HFFc6 (cell line): ENCODE data around the gene UBQLN1. TPM values are rescaled to one million over a fixed set of nuclear protein-coding genes. Genes with fewer than 3 reads are reported as not detected.
"Not testable (repeated sequence)": the region's sequence is repeated elsewhere in the genome, so short reads cannot be mapped to it uniquely, and the experiment has no call there.

Experiments
- DNase-seq: peaks from one replicate; pipeline ENCODE4 v3.0.0-alpha.2; 2018
- H3K27ac Mint-ChIP-seq: 2 replicates; pipeline ENCODE4 v1.8.0; 2020; ENCODE audit warnings: mild to moderate bottlenecking, mixed read lengths
- H3K27me3 Mint-ChIP-seq: 2 replicates; pipeline ENCODE4 v1.8.0; 2021; ENCODE audit warnings: mild to moderate bottlenecking, moderate library complexity, mixed read lengths; ENCODE audit not compliant: insufficient read depth
- H3K36me3 Mint-ChIP-seq: 2 replicates; pipeline ENCODE4 v1.8.0; 2021; ENCODE audit warnings: low read depth, mixed read lengths
- H3K4me1 Mint-ChIP-seq: 2 replicates; pipeline ENCODE4 v1.8.0; 2020; ENCODE audit warnings: low read depth, mixed read lengths
- H3K4me3 Mint-ChIP-seq: 2 replicates; pipeline ENCODE4 v1.8.0; 2020; ENCODE audit warnings: mild to moderate bottlenecking, moderate library complexity, mixed read lengths
- H3K9me3 Mint-ChIP-seq: 2 replicates; pipeline ENCODE4 v1.8.0; 2020; ENCODE audit warnings: mild to moderate bottlenecking, mixed read lengths
- CTCF ChIP-seq: fragments of 200-600 bp; sonication (generic); IDR thresholded peaks from 2 replicates; pipeline ENCODE4 v1.5.0; 2021; ENCODE audit warnings: antibody characterized with exemption, mild to moderate bottlenecking
- long read RNA-seq: library from polyadenylated mRNA; unstranded; transcript quantifications from one replicate; pipeline ENCODE4 v2.0.0, GENCODE V29; 2019
- total RNA-seq, 6 experiments: library from RNA; stranded (reverse); fragmentation: NEBNext Ultra II Directional; extraction: Animal tissue kit (Norgen Biotek cat#: 25700); gene quantifications; 2 replicates in 1 of 6; 3 replicates in 5 of 6; pipeline ENCODE4 v1.2.3, GENCODE V29; 2021

Gene UBQLN1
- 100 to 1,000 TPM; 107 to 138 (median 126) TPM for total RNA-seq
- long read RNA-seq, full-length matches to known transcripts, result 50 of 58 reads
- long read RNA-seq, partial matches to known transcripts, result 1 of 58 reads
- long read RNA-seq, other reads (novel, unspliced or antisense), result 7 of 58 reads

DNA sequence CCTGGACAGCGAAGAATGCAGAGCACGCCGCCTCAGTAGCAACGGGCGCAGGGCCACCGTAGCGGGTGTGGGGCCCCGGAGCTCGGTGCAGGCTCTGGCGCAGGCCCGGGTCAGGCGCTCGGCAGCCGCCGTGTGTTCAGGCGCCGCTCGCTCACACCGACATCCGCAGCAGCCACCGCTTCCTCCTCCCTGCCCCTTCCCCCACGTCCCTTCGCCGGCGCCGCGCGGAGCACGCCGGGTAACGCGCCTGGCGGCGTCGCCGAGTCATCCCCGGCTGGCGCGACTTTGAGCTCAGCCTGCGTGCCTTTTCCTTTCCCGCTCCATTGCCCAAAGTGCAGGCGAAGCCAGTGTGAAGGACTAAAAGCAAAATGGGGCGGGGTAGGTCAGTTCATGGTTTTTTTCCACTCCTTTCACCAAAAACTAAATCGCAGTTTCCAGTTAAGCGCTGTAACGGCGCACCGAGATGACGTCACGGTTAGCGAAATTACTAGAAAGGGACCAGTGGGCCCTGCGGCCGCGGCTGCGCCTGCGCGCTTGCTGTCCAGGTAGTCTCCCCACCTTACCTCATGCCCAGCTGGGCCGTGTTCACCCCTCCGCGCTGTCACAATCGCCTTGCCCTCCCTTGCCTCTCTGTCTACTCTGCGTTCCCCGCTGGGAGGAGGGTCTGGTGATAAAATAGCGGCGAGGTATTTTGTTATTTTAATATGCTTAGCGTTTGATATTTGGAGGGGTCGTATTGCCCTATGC lies at the start of gene UBQLN1:
Gene UBQLN1 (minus strand): TSS at position 191 of the 747 bp plus-strand sequence. CDS start 279 bp downstream, outside the sequence.
- Mint-ChIP-seq H3K27ac (peak within 1 kb of the TSS; percentile 100), H3K4me3 (peak within 1 kb of the TSS; percentile 94), H3K27me3 (peaks cover 5% of the 10 kb centered on the region), H3K4me1 (peaks cover 40% of the 10 kb centered on the region), H3K9me3 (no peaks in the 10 kb centered on the region), H3K36me3 (peaks cover 24% of the 10 kb centered on the region)
- no peak for TF ChIP-seq CTCF
- DNase-seq, result peak; percentile 83

- H3K4me1 Mint-ChIP-seq, result no peaks in the 10 kb centered on the region
- no peak for DNase-seq
- no peaks in the 10 kb centered on the region for H3K36me3 Mint-ChIP-seq
- H3K9me3 Mint-ChIP-seq, result no peaks in the 10 kb centered on the region
- peaks cover 3% of the 10 kb centered on the region; the same call in 1 of the 2 replicates for H3K27me3 Mint-ChIP-seq
- no peak for TF ChIP-seq CTCF
- no peak overlapping the region for H3K27ac Mint-ChIP-seq
- H3K4me3 Mint-ChIP-seq, result no peak overlapping the region
Measured at GRCh38 chr9:83754383-83754977, 46.7 kb upstream of the UBQLN1 start.

GRCh38 chr9:83749706-83750105 lies 41.9 kb upstream of the UBQLN1 start:
- Mint-ChIP-seq H3K27ac (no peak overlapping the region), H3K27me3 (no peaks in the 10 kb centered on the region), H3K4me1 (no peaks in the 10 kb centered on the region), H3K4me3 (no peak overlapping the region), H3K36me3 (no peaks in the 10 kb centered on the region), H3K9me3 (no peaks in the 10 kb centered on the region)
- TF ChIP-seq CTCF, result no peak
- no peak for DNase-seq

GRCh38 chr9:83744206-83744605 lies 36.4 kb upstream of the UBQLN1 start:
- Mint-ChIP-seq H3K4me1 (no peaks in the 10 kb centered on the region), H3K4me3 (no peak overlapping the region), H3K9me3 (no peaks in the 10 kb centered on the region)

DNA sequence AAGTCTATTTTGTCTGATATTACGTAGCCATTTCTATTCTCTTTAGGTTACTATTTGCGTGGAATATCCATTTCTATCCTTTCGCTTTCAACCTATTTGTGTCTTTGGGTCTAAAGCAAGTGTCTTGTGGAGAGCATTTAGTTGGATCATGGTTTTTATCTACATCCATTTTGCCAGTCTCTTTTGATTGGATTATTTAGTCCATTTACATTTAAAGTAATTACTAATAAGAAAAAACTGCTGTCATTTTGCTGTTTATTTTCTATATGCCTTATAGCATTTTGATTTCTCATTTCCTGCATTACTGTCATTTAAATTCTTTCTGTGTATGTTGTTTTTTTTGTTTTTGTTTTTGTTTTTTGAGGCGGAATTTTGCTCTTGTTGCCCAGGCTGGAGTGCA lies 26.0 kb upstream of the UBQLN1 start:
- H3K4me1 Mint-ChIP-seq, result no peaks in the 10 kb centered on the region
- no peak for TF ChIP-seq CTCF
- no peaks in the 10 kb centered on the region for H3K36me3 Mint-ChIP-seq
- H3K27me3 Mint-ChIP-seq, result peaks cover 14% of the 10 kb centered on the region
- H3K9me3 Mint-ChIP-seq, result no peaks in the 10 kb centered on the region
- no peak overlapping the region for H3K4me3 Mint-ChIP-seq
- no peak overlapping the region for H3K27ac Mint-ChIP-seq
- DNase-seq, result no peak

More at GRCh38 chr9:83744206-83744605, 36.4 kb upstream of the UBQLN1 start:
- Mint-ChIP-seq H3K36me3 (no peaks in the 10 kb centered on the region), H3K27ac (no peak overlapping the region), H3K27me3 (no peaks in the 10 kb centered on the region; the same call in 1 of the 2 replicates)
- no peak for DNase-seq
- TF ChIP-seq CTCF, result no peak

GRCh38 chr9:83728591-83729368 lies 21.0 kb upstream of the UBQLN1 start:
- not testable (repeated sequence) for DNase-seq, H3K27ac Mint-ChIP-seq, H3K4me1 Mint-ChIP-seq, H3K9me3 Mint-ChIP-seq, H3K36me3 Mint-ChIP-seq, H3K27me3 Mint-ChIP-seq, H3K4me3 Mint-ChIP-seq
